ENCODE measurements around the gene SLC22A13. TPM values are rescaled to one million over a fixed set of nuclear protein-coding genes. Genes with fewer than 3 reads are reported as not detected.

The SLC22A13 gene
- total and polyA plus RNA-seq, 5 donors from 2014 or later, result 0.22 to 0.76 (median 0.40) TPM; not detected in 2

DNA sequence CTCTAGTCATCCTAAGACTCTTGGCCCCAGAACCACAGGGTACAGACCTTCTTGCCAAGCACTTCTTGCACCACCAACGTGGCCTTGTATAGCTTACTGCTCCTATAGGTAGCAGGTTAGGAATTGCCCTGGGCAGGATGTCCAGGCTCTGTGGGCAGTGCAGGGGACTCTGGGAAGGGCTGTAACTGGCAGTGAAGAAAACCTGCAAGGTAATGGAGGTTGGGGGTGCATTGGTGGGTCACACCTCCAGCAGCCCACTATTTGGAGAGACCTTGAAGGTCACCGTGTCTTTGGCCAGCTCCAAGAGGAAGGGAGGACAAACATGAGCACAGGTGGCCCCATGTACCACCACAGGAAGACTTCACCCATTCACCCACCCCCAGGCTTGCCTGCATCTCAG is 59.6 kb downstream of the SLC22A13 start:
- no peak overlapping the region for H3K4me3 ChIP-seq (ENCODE audit: low read depth, low read length)
- H3K36me3 ChIP-seq (ENCODE audit: control insufficient read depth, insufficient read depth, low read length), result no peaks in the 10 kb centered on the region
- Mint-ChIP-seq H3K27me3 (peaks cover 9% of the 10 kb centered on the region), H3K27ac (no peak overlapping the region), H3K4me1 (no peaks in the 10 kb centered on the region), H3K36me3 (no peaks in the 10 kb centered on the region), H3K9me3 (peaks cover 0 to 8% (median 0%) of the 10 kb centered on the region in 7 donors), H3K4me3 (no peak overlapping the region)
- no peak overlapping the region for H3K27ac ChIP-seq (ENCODE audit: insufficient read depth, low read length, poor library complexity, severe bottlenecking)
- DNase-seq (no peak), ATAC-seq (ENCODE audit: low read depth in 2 of 2) (no peak)
- H3K9me3 ChIP-seq (ENCODE audit: control insufficient read depth in 2 of 2, low read length in 2 of 2), result no peaks in the 10 kb centered on the region
- no peaks in the 10 kb centered on the region for H3K4me1 ChIP-seq (ENCODE audit: control insufficient read depth, insufficient read depth, low read length, poor library complexity, severe bottlenecking)
- no peaks in the 10 kb centered on the region for H3K27me3 ChIP-seq (ENCODE audit: control insufficient read depth, insufficient read depth, low read length)

DNA sequence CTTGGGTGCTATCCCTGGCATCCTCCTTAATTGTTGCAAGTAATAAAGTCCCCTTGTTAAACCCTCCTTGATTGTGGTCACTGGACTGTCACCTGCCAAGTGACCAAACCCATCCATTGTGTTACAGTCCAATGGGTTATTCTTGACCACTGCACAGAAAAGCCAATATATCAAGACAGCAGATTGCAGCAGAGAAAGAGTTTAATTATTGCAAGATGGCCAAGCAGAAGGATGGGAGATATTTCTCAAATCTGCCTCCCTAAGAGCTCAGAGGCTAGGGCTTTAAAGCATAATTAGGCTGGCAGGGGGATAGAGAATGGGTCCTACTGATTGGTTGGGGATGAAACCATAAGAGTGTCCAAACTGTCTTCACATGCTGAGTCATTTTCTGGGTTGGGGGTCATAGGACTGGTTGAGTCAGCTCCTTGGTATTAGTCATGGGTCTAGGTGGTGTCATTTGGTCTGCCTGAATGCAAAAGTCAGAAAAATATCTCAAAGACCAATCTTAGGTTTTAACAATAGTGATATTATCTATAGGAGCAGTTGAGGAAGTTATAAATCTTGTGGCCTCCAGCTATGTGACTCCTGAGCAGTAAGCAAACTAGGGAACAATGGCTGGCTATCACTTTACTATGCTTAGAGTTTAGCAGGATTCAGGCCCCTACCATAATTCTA is 61.9 kb downstream of the SLC22A13 start:
- ATAC-seq (ENCODE audit: low read depth in 2 of 2), result no peak
- Mint-ChIP-seq H3K36me3 (no peaks in the 10 kb centered on the region), H3K4me3 (no peak overlapping the region), H3K27me3 (peaks cover 18% of the 10 kb centered on the region), H3K9me3 (peaks cover 0 to 4% (median 0%) of the 10 kb centered on the region in 7 donors), H3K4me1 (no peaks in the 10 kb centered on the region), H3K27ac (peak overlapping the region in 1 of 3 donors; percentile 15)
- no peak overlapping the region for H3K4me3 ChIP-seq (ENCODE audit: low read depth, low read length)
- no peak overlapping the region for H3K27ac ChIP-seq (ENCODE audit: insufficient read depth, low read length, poor library complexity, severe bottlenecking)
- DNase-seq, result no peak
- no peaks in the 10 kb centered on the region for H3K9me3 ChIP-seq (ENCODE audit: control insufficient read depth in 2 of 2, low read length in 2 of 2)
- H3K4me1 ChIP-seq (ENCODE audit: control insufficient read depth, insufficient read depth, low read length, poor library complexity, severe bottlenecking), result no peaks in the 10 kb centered on the region
- H3K27me3 ChIP-seq (ENCODE audit: control insufficient read depth, insufficient read depth, low read length), result no peaks in the 10 kb centered on the region
- H3K36me3 ChIP-seq (ENCODE audit: control insufficient read depth, insufficient read depth, low read length), result no peaks in the 10 kb centered on the region

Other genes starting within 250 kb of the SLC22A13 start
- gene PLCD1, start 236.2 kb upstream of the SLC22A13 start, total RNA-seq, result 47.5 TPM
- gene PLCD1, start 236.2 kb upstream of the SLC22A13 start, polyA plus RNA-seq, result 10 to 100 TPM; 26.2 to 32.5 (median 28.6) TPM
- 4.9 TPM for gene DLEC1, start 226.6 kb upstream of the SLC22A13 start, total RNA-seq
- gene DLEC1, start 226.6 kb upstream of the SLC22A13 start, polyA plus RNA-seq, result under 1 TPM; 0.09 to 0.65 (median 0.50) TPM
- gene ACAA1, start 128.7 kb upstream of the SLC22A13 start, total RNA-seq, result 80.7 TPM
- gene ACAA1, start 128.7 kb upstream of the SLC22A13 start, polyA plus RNA-seq, result 10 to 100 TPM; 55.6 to 79.3 (median 67.2) TPM
- gene MYD88, start 127.2 kb upstream of the SLC22A13 start, total RNA-seq, result 49.9 TPM
- gene MYD88, start 127.2 kb upstream of the SLC22A13 start, polyA plus RNA-seq, result 100 to 1,000 TPM; 114 to 184 (median 139) TPM
- 62.3 TPM for gene OXSR1, start 100.3 kb upstream of the SLC22A13 start, total RNA-seq
- gene OXSR1, start 100.3 kb upstream of the SLC22A13 start, polyA plus RNA-seq, result 10 to 100 TPM; 12.6 to 19.3 (median 16.1) TPM
- not detected for gene SLC22A14, start 16.5 kb downstream of the SLC22A13 start, total RNA-seq
- gene SLC22A14, start 16.5 kb downstream of the SLC22A13 start, polyA plus RNA-seq, result not detected
- gene XYLB, start 81.0 kb downstream of the SLC22A13 start, total RNA-seq, result 5.6 TPM
- gene XYLB, start 81.0 kb downstream of the SLC22A13 start, polyA plus RNA-seq, result 1 to 10 TPM in 3 of 4 donors, under 1 TPM in 1; 0.72 to 3.0 (median 1.7) TPM
- 12.7 TPM for gene ACVR2B, start 188.1 kb downstream of the SLC22A13 start, total RNA-seq
- gene ACVR2B, start 188.1 kb downstream of the SLC22A13 start, polyA plus RNA-seq, result 1 to 10 TPM in 2 of 4 donors, under 1 TPM in 2; 0.14 to 2.4 (median 1.0) TPM
- gene EXOG, start 230.5 kb downstream of the SLC22A13 start, total RNA-seq, result 26.0 TPM
- 1 to 10 TPM; 5.9 to 9.6 (median 8.3) TPM for gene EXOG, start 230.5 kb downstream of the SLC22A13 start, polyA plus RNA-seq